RWPE2 (cell line): ENCODE results near the gene C2orf81.

ENCODE experiments used
- ATAC-seq: fragments of 200-7000 bp; cut with Tn5 transposase; 3 replicates; pipeline ENCODE4 v1.9.1; 2021; ENCODE audit warnings: low read depth
- DNase-seq: peaks from one replicate; pipeline ENCODE4 v3.0.0-alpha.2; 2020; ENCODE audit warnings: low spot score
- H3K27ac ChIP-seq: fragments of 450-650 bp; 2 replicates; pipeline ENCODE4 v1.5.1; 2017; ENCODE audit warnings: mild to moderate bottlenecking; ENCODE audit not compliant: poor library complexity, severe bottlenecking
- H3K27me3 ChIP-seq: fragments of 250-450 bp; sonication (Bioruptor Pico); 2 replicates; pipeline ENCODE4 v1.5.1; 2021; ENCODE audit warnings: mild to moderate bottlenecking, moderate library complexity; ENCODE audit not compliant: insufficient read depth, poor library complexity, severe bottlenecking
- H3K36me3 ChIP-seq: fragments of 250-450 bp; sonication (Bioruptor Pico); 2 replicates; pipeline ENCODE4 v1.5.1; 2020; ENCODE audit warnings: low read depth, mild to moderate bottlenecking, moderate library complexity
- H3K4me1 ChIP-seq: fragments of 250-450 bp; sonication (Bioruptor Pico); 2 replicates; pipeline ENCODE4 v1.5.1; 2021; ENCODE audit warnings: mild to moderate bottlenecking, moderate library complexity; ENCODE audit not compliant: insufficient read depth, poor library complexity, severe bottlenecking
- H3K4me3 ChIP-seq: fragments of 250-450 bp; sonication (Bioruptor Pico); 2 replicates; pipeline ENCODE4 v1.5.1; 2021; ENCODE audit warnings: mild to moderate bottlenecking, moderate library complexity; ENCODE audit not compliant: severe bottlenecking
- H3K9me3 ChIP-seq: fragments of 250-450 bp; sonication (Bioruptor Pico); 2 replicates; pipeline ENCODE4 v1.5.1; 2021; ENCODE audit warnings: mild to moderate bottlenecking, moderate library complexity; ENCODE audit not compliant: severe bottlenecking
- TF ChIP-seq, protein P1 (sequence below): fragments of 450-650 bp; IDR thresholded peaks from one replicate; pipeline ENCODE4 v1.5.1; 2017; ENCODE audit warnings: mild to moderate bottlenecking, moderate library complexity; ENCODE audit not compliant: poor library complexity, severe bottlenecking

The C2orf81 gene

DNA sequence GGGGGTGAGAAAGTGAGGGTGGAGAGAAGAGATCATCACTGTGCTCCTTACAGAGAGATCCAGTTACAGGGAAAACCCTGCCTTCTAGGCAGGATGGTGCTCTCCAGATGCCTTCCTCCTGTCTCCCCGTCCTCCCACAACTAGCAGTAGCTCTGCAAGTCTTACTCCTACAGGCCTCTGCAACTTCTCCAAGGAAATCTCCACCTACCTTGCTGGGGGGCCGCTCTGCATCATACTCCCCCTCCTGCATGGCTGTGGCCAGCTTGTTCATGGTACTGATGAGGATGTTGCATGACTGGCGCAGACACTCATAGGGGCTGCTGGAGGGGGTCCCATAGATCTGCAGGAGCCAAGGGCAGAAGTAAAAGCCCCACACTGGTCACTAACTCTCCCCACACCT is 55.4 kb downstream of the C2orf81 start:
- H3K4me1 ChIP-seq = no peaks in the 10 kb centered on the region
- DNase-seq (no peak), ATAC-seq (no peak)
- H3K4me3 ChIP-seq = no peak overlapping the region
- H3K9me3 ChIP-seq = no peaks in the 10 kb centered on the region
- peaks cover 74% of the 10 kb centered on the region for H3K36me3 ChIP-seq
- H3K27me3 ChIP-seq = no peaks in the 10 kb centered on the region
- H3K27ac ChIP-seq = no peak overlapping the region
- TF ChIP-seq, protein P1, sequence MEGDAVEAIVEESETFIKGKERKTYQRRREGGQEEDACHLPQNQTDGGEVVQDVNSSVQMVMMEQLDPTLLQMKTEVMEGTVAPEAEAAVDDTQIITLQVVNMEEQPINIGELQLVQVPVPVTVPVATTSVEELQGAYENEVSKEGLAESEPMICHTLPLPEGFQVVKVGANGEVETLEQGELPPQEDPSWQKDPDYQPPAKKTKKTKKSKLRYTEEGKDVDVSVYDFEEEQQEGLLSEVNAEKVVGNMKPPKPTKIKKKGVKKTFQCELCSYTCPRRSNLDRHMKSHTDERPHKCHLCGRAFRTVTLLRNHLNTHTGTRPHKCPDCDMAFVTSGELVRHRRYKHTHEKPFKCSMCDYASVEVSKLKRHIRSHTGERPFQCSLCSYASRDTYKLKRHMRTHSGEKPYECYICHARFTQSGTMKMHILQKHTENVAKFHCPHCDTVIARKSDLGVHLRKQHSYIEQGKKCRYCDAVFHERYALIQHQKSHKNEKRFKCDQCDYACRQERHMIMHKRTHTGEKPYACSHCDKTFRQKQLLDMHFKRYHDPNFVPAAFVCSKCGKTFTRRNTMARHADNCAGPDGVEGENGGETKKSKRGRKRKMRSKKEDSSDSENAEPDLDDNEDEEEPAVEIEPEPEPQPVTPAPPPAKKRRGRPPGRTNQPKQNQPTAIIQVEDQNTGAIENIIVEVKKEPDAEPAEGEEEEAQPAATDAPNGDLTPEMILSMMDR = no peak

DNA sequence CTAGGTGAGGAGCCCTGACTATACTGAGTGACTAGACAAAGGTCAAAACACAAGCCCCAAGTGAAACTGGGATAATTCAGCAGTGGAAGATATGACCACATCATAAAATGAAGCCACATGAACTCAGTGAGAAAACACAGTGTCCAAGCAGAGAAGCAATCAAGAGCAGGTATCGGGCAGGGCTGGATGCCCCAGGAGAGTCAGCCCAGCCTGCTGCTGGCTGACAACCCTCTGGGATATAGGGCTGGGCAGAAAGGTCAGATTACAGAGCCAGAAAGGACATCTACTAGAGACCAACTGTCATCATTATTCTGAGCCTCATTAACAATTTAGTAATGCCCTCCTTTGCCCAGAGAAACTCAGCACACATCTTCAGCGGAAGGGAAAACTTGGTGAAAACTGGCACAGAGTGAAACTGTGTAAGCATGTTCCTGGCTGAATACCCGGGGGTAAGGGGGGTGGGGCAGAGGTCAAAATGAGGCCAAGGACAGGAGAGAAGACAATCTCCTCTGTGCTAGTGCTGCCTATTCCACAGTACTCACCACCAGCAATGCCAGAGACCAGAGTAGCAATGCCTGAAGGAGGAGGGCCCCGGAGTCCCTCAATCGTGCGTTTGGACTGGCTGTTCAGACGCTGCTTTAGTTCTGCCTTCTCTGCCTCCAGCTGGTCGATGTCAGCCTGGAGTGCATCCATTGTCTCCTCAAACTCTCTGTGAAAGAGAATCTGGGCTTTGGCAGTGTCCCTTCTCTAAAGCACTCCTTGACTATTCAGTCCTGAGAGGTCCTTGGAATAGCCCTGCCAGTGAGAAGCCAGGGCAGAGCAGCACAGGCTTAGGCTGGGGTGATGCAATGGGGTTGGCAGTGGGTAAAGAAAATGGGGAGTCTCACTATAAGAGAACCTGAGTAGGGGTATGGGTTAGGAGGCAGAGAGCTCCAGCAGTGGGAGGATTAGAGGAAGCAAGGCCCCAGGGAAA is 56.6 kb downstream of the C2orf81 start:
- H3K4me1 ChIP-seq = no peaks in the 10 kb centered on the region
- H3K4me3 ChIP-seq = no peak overlapping the region
- DNase-seq (no peak), ATAC-seq (no peak)
- peaks cover 64% of the 10 kb centered on the region for H3K36me3 ChIP-seq
- no peak overlapping the region for H3K27ac ChIP-seq
- no peaks in the 10 kb centered on the region for H3K27me3 ChIP-seq
- TF ChIP-seq, protein P1 = no peak
- no peaks in the 10 kb centered on the region for H3K9me3 ChIP-seq
